PC-3 (cell line): ENCODE measurements around the gene RFTN1.

Experiments used
- CTCF ChIP-seq: fragments of 300-600 bp; sonication (generic); conservative IDR thresholded peaks from 2 replicates; pipeline ENCODE4 v1.5.1; 2017; ENCODE audit warnings: antibody characterized with exemption, low read depth, mild to moderate bottlenecking, low read length
- EZH2 ChIP-seq: fragments of 300-600 bp; sonication (generic); IDR thresholded peaks from one replicate; pipeline ENCODE4 v1.6.1; 2017; ENCODE audit warnings: antibody characterized with exemption, mild to moderate bottlenecking, low read length; ENCODE audit not compliant: unreplicated experiment

DNA sequence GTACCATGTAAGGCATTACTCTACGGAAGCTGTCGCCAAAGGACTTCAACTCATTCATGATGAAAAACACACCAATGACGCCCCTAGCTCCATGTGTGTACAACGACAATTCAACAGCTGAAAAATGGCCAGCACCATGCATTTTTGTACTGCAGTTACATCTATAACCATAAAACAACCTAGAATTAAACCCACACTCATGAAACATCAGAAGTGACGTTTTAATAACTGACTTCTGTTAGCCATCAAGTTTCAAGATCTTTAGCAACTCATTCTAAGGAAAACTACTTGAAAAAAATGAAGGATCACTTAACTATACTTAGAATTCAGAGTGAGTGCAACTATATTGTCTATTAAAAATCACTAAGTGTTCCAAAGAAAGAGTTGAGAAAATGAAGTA lies 84.9 kb downstream of the RFTN1 start:
- TF ChIP-seq CTCF (no peak), EZH2 (no peak)
